Skeletal muscle tissue (tissue), 4 donors: ENCODE data around the gene CSNK1A1. TPM values are rescaled to one million over a fixed set of nuclear protein-coding genes. Genes with fewer than 3 reads are reported as not detected.
A peak's percentile ranks its signal among the peaks of the same experiment; 100 is the strongest.
"Not testable (repeated sequence)": the region's sequence is repeated elsewhere in the genome, so short reads cannot be mapped to it uniquely, and the experiment has no call there.

ENCODE experiments used
- H3K27ac ChIP-seq: one replicate; pipeline ENCODE4 v1.7.0; 2013; ENCODE audit warnings: mild to moderate bottlenecking, low read depth, low read length, inconsistent platforms
- H3K27me3 ChIP-seq, 3 donors: one replicate each; pipeline ENCODE4 v1.7.0; 2013; ENCODE audit warnings: low read length in 3 of 3; ENCODE audit not compliant: control insufficient read depth in 3 of 3, insufficient read depth in 3 of 3
- H3K36me3 ChIP-seq, 3 donors: one replicate each; pipeline ENCODE4 v1.7.0; 2013; ENCODE audit warnings: low read length in 3 of 3; ENCODE audit not compliant: control insufficient read depth in 3 of 3, insufficient read depth in 3 of 3
- H3K4me1 ChIP-seq, 3 donors: one replicate each; pipeline ENCODE4 v1.7.0; 2013; ENCODE audit warnings: low read length in 3 of 3, mild to moderate bottlenecking in 3 of 3; ENCODE audit not compliant: control insufficient read depth in 3 of 3, insufficient read depth in 3 of 3
- H3K4me3 ChIP-seq, 3 donors: one replicate each; pipeline ENCODE4 v1.7.0; 2013; ENCODE audit warnings: low read length in 3 of 3
- H3K9ac ChIP-seq, 3 donors: one replicate each; pipeline ENCODE4 v1.7.0; 2013; ENCODE audit warnings: low read length in 3 of 3, mild to moderate bottlenecking in 3 of 3, moderate library complexity in 2 of 3, low read depth in 1 of 3
- H3K9me3 ChIP-seq, 3 donors: one replicate each; pipeline ENCODE4 v1.7.0; 2013; ENCODE audit warnings: low read length in 3 of 3; ENCODE audit not compliant: control insufficient read depth in 3 of 3
- total RNA-seq: library from RNA; depleted of rRNA; stranded (reverse); fragments of >200 nt; gene quantifications from one replicate; pipeline ENCODE4 v1.2.3, GENCODE V29; 2014
- donor health status: Osteomylitis.

Gene CSNK1A1
- total RNA-seq, 1 donor from 2014 or later, result 161 TPM

GRCh38 chr5:149540089-149540488 lies 11.2 kb downstream of the CSNK1A1 start:
- peaks cover 37 to 43% (median 42%) of the 10 kb centered on the region in 3 donors for H3K4me1 ChIP-seq
- no peak overlapping the region for H3K9ac ChIP-seq
- H3K27ac ChIP-seq, result no peak overlapping the region
- H3K4me3 ChIP-seq, result no peak overlapping the region
- H3K27me3 ChIP-seq, result no peaks in the 10 kb centered on the region
- no peaks in the 10 kb centered on the region for H3K9me3 ChIP-seq
- peaks cover 3 to 6% (median 3%) of the 10 kb centered on the region in 3 donors for H3K36me3 ChIP-seq

GRCh38 chr5:149537374-149537975 lies 13.8 kb downstream of the CSNK1A1 start:
- H3K4me3 ChIP-seq, result no peak overlapping the region
- H3K36me3 ChIP-seq, result peaks cover 0 to 3% (median 2%) of the 10 kb centered on the region in 3 donors
- H3K27ac ChIP-seq, result no peak overlapping the region
- H3K4me1 ChIP-seq, result peaks cover 25 to 30% (median 27%) of the 10 kb centered on the region in 3 donors
- H3K9ac ChIP-seq, result no peak overlapping the region
- no peaks in the 10 kb centered on the region for H3K9me3 ChIP-seq
- no peaks in the 10 kb centered on the region for H3K27me3 ChIP-seq

GRCh38 chr5:149535787-149536186 lies 15.5 kb downstream of the CSNK1A1 start:
- H3K27ac ChIP-seq, H3K9me3 ChIP-seq, H3K27me3 ChIP-seq, H3K36me3 ChIP-seq, H3K9ac ChIP-seq, H3K4me3 ChIP-seq: not testable (repeated sequence)
- peaks cover 19 to 30% (median 27%) of the 10 kb centered on the region in 3 donors for H3K4me1 ChIP-seq

GRCh38 chr5:149532413-149532812 lies 18.8 kb downstream of the CSNK1A1 start:
- no peak overlapping the region for H3K4me3 ChIP-seq
- H3K27ac ChIP-seq, result no peak overlapping the region
- H3K9me3 ChIP-seq, result no peaks in the 10 kb centered on the region
- peaks cover 34 to 41% (median 35%) of the 10 kb centered on the region in 3 donors for H3K4me1 ChIP-seq
- no peaks in the 10 kb centered on the region for H3K27me3 ChIP-seq
- H3K36me3 ChIP-seq, result peaks cover 0 to 3% (median 0%) of the 10 kb centered on the region in 3 donors
- no peak overlapping the region for H3K9ac ChIP-seq

GRCh38 chr5:149529463-149529862 lies 21.8 kb downstream of the CSNK1A1 start:
- Histone ChIP-seq H3K27ac (no peak overlapping the region), H3K4me1 (peaks cover 35 to 48% (median 39%) of the 10 kb centered on the region in 3 donors), H3K36me3 (peaks cover 0 to 3% (median 0%) of the 10 kb centered on the region in 3 donors), H3K9ac (no peak overlapping the region), H3K4me3 (no peak overlapping the region), H3K9me3 (no peaks in the 10 kb centered on the region), H3K27me3 (no peaks in the 10 kb centered on the region)

- H3K36me3 ChIP-seq, result peaks cover 0 to 6% (median 3%) of the 10 kb centered on the region in 3 donors
- no peak overlapping the region for H3K9ac ChIP-seq
- H3K27ac ChIP-seq, result no peak overlapping the region
- H3K4me1 ChIP-seq, result peaks cover 34 to 44% (median 39%) of the 10 kb centered on the region in 3 donors
- H3K27me3 ChIP-seq, result no peaks in the 10 kb centered on the region
- no peak overlapping the region for H3K4me3 ChIP-seq
- H3K9me3 ChIP-seq, result no peaks in the 10 kb centered on the region
Observed at GRCh38 chr5:149528281-149529060, 22.8 kb downstream of the CSNK1A1 start.

- Histone ChIP-seq H3K27ac (peak overlapping the region; percentile 19), H3K36me3 (peaks cover 0 to 13% (median 11%) of the 10 kb centered on the region in 3 donors), H3K9me3 (no peaks in the 10 kb centered on the region), H3K27me3 (no peaks in the 10 kb centered on the region), H3K4me1 (peaks cover 29 to 40% (median 36%) of the 10 kb centered on the region in 3 donors), H3K9ac (no peak overlapping the region), H3K4me3 (peak overlapping the region in 1 of 3 donors; percentile 48)
Observed at GRCh38 chr5:149526845-149527590, 24.2 kb downstream of the CSNK1A1 start.

- peaks cover 27 to 46% (median 35%) of the 10 kb centered on the region in 3 donors for H3K4me1 ChIP-seq
- H3K27me3 ChIP-seq, result no peaks in the 10 kb centered on the region
- no peaks in the 10 kb centered on the region for H3K9me3 ChIP-seq
- H3K27ac ChIP-seq, result peak overlapping the region; percentile 3
- no peak overlapping the region for H3K9ac ChIP-seq
- H3K4me3 ChIP-seq, result no peak overlapping the region
- peaks cover 0 to 16% (median 11%) of the 10 kb centered on the region in 3 donors for H3K36me3 ChIP-seq
Observed at GRCh38 chr5:149521739-149522685, 29.2 kb downstream of the CSNK1A1 start.

- H3K9me3 ChIP-seq, result no peaks in the 10 kb centered on the region
- peak overlapping the region in 1 of 3 donors; percentile 58 for H3K9ac ChIP-seq
- H3K4me1 ChIP-seq, result peaks cover 24 to 41% (median 31%) of the 10 kb centered on the region in 3 donors
- no peak overlapping the region for H3K27ac ChIP-seq
- H3K27me3 ChIP-seq, result no peaks in the 10 kb centered on the region
- no peak overlapping the region for H3K4me3 ChIP-seq
- peaks cover 0 to 14% (median 11%) of the 10 kb centered on the region in 3 donors for H3K36me3 ChIP-seq
Observed at GRCh38 chr5:149519601-149520000, 31.6 kb downstream of the CSNK1A1 start.
